Measurements from ENCODE around the gene TRIP12. TPM values are rescaled to one million over a fixed set of nuclear protein-coding genes. Genes with fewer than 3 reads are reported as not detected.
A peak's percentile ranks its signal among the peaks of the same experiment; 100 is the strongest.

Gene TRIP12
- total and polyA plus RNA-seq, 2 of the 13 experiments (the other 11 are each of a cell fraction or from before 2014, with no cell fraction given): 72.1 to 153 TPM

DNA sequence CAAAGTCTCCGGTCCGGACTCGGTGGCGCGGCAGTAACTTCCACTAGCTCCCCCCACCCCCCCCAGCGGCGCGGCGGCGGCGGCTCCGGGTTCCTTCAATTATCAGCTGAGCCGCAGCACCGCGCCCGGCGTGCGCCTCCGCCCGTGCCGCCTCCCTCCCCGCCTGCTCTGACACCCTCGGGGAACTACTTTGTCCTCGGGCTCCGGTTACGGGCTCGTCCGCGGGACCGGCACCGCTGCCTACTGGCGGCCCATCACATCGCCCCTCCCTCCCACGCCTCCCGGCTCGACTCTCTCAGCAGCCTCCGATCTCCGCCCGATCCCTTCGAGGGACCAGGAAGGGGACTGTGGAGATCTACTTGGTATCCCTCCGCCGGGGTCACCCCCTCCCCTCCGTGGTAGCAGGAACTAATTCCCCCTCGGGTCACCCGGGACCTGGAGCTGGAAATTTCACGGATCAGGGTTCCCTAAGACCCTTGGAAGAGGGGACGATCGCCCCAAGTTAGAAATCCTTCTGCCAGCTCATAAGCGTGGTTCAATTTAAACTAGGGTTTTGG lies at the start of gene TRIP12 (continued):
- peak; percentile 74; the same call in 1 of the 2 replicates for TF ChIP-seq ZNF770 (CRISPR knock-in tag; IDR thresholded peaks at IDR 0.05)
- TF ChIP-seq ZNF552 (CRISPR knock-in tag; IDR thresholded peaks at IDR 0.05; ENCODE audit: borderline replicate concordance): peak; percentile 39; the same call in 1 of the 2 replicates
- TF ChIP-seq HNRNPUL1 (IDR thresholded peaks at IDR 0.05; ENCODE audit: low read depth, low read length): 0 out of 2 replicates have a peak, but pooled peaks have one; percentile 50
- TF ChIP-seq ESRRA (CRISPR knock-in tag; IDR thresholded peaks at IDR 0.05; ENCODE audit: low read depth): peak; percentile 56; the same call in 1 of the 2 replicates
- TF ChIP-seq THAP9 (CRISPR knock-in tag; IDR thresholded peaks at IDR 0.05; ENCODE audit: borderline replicate concordance): 0 out of 2 replicates have a peak, but pooled peaks have one; percentile 26
- TF ChIP-seq ZNF318 (CRISPR knock-in tag; IDR thresholded peaks at IDR 0.05): no peak
- peak; percentile 93; the same call in 1 of the 2 replicates for TF ChIP-seq WIZ (CRISPR knock-in tag; IDR thresholded peaks at IDR 0.05)
- TF ChIP-seq MTERF4 (CRISPR knock-in tag; IDR thresholded peaks at IDR 0.05): peak; percentile 69; the same call in 1 of the 2 replicates
- TF ChIP-seq, protein P1, sequence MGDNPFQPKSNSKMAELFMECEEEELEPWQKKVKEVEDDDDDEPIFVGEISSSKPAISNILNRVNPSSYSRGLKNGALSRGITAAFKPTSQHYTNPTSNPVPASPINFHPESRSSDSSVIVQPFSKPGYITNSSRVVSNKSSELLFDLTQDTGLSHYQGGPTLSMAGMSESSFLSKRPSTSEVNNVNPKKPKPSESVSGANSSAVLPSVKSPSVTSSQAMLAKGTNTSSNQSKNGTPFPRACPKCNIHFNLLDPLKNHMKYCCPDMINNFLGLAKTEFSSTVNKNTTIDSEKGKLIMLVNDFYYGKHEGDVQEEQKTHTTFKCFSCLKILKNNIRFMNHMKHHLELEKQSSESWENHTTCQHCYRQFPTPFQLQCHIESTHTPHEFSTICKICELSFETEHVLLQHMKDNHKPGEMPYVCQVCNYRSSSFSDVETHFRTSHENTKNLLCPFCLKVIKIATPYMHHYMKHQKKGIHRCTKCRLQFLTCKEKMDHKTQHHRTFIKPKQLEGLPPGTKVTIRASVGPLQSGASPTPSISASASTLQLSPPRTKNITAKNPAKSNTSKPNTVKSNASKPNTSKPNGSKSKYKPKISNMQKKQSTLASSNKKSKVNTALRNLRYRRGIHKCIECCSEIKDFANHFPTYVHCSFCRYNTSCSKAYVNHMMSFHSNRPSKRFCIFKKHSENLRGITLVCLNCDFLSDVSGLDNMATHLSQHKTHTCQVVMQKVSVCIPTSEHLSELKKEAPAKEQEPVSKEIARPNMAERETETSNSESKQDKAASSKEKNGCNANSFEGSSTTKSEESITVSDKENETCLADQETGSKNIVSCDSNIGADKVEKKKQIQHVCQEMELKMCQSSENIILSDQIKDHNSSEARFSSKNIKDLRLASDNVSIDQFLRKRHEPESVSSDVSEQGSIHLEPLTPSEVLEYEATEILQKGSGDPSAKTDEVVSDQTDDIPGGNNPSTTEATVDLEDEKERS (CRISPR knock-in tag; IDR thresholded peaks at IDR 0.05): no peak
- no peak for TF ChIP-seq RBM22 (optimal IDR thresholded peaks at IDR 0.05; ENCODE audit: low read length)
